ENCODE data around the gene RNF213.
"Not testable (repeated sequence)": the region's sequence is repeated elsewhere in the genome, so short reads cannot be mapped to it uniquely, and the experiment has no call there.

Gene RNF213

DNA sequence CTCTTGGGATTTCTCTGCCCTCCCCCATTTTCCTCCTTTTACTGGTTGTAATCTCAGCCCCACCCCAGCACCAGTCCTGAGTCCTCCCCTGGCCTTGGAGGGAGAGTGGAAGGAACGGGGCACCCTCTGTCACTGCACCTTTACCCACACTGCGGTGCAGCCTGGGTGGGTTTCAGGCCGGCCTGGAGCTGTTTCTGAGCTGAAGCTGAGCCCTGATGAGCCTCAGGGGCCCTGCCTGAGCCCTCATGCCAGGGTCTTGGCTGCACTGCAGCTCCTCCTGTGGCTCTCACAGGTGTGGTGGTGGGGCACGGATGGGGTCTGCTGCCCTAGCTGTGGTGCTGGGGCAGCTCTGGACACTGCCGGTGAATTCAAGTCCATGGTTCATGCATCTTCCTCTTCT lies 34.5 kb downstream of the RNF213 start:
- DNase-seq (ENCODE audit: low read depth), result no peak

DNA sequence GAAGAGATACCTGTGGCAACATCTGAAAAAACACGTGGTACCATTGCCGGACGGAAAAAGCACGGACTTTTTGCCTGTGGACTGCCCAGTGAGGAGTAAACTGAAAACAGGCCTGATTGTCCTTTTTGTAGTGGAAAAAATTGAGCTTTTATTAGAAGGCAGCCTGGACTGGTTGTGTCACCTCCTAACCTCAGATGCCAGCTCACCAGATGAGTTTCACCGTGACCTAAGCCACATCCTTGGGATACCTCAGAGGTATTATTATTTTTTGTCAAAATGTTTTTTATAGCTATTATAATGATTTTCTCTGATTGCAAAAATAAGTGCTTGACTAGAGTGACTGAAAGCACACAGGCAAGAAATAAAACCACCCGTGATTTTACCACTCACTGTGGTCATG lies 34.9 kb downstream of the RNF213 start:
- DNase-seq (ENCODE audit: low read depth), result no peak

DNA sequence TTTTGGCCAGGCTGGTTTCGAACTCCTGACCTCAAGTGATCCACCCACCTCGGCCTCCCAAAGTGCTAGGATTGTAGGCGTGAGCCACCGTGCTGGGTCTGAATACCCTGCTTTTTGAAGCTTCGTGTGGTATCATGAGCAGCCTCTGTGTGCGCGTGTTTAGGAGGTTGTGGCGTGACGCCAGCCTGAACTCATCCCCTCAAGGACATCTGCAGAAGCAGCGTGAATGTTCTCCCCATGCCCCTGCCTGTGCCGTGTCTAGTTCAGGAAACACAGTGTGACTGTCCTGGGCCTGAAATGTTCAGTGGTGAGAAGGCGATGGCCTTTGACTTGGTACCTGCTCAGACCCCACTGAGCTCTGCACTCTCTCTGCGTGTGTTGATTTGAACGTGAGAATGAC lies 35.6 kb downstream of the RNF213 start:
- DNase-seq (ENCODE audit: low read depth), result no peak

DNA sequence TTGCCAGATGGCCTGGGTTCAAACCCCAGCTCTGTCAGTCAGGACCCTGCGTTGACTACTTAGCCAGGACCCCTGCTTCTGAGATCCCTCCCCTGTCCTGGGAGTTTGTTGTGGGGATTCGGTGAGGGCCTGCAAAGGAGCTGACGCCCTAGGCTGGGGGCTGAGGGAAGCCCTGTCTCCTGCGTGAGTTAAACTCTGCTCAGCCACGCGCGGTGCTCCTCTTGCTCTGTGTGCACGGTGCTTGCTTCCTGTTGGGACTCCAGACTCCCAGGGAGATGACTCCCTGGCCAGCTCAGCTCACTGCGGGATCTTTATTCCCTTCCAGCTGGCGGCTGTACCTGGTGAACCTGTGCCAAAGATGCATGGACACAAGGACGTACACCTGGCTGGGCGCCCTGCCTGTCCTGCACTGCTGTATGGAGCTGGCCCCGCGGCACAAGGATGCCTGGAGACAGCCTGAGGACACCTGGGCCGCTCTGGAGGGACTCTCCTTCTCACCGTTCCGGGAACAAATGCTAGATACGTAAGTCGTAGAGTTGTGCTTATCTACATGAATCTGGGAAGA lies 37.4 kb downstream of the RNF213 start:
- DNase-seq (ENCODE audit: low read depth), result no peak

DNA sequence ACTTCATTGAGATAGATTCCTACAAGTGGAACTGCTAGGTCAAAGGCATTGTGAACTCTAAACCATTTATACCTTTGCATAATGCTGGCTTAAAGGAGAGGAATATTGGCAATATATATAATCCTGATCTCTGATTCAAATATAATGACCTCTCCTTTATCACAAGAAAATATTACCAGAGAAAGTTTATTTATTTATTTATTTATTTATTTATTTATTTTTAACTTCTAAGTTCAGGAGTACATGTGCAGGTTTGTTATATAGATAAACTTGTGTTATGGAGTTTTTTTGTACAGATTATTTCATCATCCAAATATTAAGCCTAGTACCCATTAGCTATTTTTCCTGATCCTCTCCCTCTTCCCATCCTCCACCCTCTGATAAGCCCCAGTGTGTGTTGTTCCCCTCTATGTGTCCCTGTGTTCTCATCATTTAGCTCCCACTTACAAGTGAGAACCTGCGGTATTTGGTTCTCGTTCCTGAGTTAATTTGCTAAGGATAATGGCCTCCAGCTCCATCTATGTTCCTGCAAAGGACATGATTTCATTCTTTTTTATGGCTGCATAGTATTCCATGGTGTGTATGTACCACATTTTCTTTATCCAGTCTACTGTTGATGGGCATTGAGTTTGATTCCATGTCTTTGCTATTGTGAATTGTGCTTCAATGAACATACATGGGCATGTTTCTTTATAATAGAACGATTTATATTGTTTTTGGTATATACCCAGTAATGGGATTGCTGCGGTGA lies 38.9 kb downstream of the RNF213 start:
- DNase-seq (ENCODE audit: low read depth), result not testable (repeated sequence)

DNA sequence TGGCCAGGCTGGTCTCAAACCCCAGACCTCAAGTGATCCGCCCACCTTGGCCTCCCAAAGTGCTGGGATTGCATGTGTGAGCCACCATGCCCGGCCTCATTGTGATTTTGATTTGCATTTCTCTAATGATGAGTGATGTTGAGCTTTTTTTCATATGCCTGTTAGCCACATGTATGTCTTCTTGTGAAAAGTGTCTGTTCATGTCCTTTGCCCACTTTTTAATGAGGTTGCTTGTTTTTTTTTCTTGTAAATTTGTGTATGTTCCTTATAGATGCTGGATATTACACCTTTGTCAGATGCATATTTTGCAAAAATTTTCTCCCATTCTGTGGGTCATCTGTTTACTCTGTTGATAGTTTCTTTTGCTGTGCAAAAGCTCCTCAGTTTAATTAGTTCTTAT lies 40.1 kb downstream of the RNF213 start:
- not testable (repeated sequence) for DNase-seq (ENCODE audit: low read depth)

DNA sequence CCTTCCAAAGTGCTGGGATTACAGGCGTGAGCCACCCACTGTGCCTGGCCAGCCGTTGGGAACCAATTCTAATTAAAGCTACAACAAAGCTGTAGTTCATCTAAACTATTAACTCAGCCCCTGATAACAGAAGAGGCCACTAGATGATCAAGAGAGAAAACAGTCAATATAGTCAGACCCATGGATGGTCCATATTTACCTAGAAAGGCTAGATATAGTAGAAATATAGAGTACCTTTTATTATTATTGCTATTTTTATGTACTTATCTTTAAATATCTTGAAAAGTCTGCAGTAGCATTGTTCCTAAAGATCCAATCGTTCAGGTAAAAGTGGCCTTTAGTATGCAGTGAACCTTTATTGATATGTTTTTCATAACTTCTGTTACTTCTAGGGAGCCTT lies 43.2 kb downstream of the RNF213 start:
- DNase-seq (ENCODE audit: low read depth), result no peak

DNA sequence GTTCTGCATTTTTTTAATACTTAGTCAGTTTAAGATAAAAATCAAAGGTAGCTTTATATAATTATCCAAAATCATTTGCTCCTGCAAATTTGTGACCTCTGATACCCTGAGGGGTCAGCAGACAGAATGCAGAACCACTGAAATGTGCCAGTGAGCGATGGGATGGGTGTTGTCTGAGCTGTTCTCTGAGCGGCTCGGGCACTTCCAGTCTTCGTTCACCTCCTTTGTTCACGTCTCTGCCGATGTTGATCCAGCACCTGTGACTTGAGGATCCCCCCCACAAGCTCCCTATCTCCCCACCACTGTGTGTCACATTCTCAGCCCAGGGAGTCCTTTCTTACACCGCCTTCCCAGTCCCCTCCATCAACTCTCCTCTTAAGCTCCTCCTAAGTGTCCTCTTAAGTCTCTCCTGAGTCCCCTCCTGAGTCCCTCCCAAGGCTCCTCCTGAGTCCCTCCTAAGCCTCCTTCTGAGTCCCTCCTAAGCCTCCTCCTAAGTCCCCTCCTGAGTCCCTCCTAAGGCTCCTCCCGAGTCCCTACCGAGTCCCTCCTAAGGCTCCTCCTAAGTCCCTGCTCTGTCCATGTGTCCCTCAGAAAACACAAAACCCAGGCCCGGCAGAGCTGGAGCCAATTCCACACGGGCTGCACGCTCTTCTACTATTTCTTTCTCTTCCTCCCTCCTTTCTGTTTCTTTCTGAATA lies 47.5 kb downstream of the RNF213 start:
- DNase-seq (ENCODE audit: low read depth), result no peak

DNA sequence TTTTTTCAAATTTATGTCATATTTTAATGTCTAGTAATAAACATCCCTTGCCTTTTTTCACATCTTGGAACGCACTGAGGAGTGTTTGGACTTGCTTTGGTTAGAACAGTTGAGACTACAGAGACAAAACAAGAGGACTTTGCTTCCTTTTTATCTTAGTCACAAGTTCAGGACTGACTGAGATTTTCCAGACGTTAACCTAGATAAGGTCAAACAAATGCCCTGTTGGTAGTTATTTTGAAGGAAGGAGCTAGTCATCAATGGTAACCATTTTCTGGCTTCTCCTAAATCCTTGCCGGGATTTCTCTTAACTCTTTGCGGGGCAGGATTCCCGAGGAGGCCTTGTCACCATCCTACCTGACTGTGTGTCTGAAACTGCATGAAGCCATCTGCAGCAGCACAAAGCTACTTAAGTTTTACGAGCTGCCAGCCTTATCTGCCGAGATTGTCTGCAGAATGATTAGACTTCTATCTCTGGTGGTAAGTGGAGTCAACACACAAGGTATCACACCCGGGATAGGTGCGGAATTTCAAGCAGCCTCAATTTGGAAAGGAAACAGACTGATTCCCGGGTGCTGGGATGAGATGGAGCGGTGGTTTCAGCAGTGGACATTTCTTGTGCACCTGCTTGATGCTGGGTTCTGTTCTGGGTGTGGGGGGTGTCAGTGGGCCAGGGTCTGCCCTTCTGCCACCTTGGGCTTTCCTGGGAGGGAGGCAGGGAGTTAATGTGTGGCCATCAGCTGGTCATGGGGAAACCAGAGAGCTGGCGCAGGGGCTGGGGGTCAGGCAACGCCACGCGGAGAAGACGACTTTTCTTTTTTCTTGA lies 48.3 kb downstream of the RNF213 start:
- no peak for DNase-seq (ENCODE audit: low read depth)

DNA sequence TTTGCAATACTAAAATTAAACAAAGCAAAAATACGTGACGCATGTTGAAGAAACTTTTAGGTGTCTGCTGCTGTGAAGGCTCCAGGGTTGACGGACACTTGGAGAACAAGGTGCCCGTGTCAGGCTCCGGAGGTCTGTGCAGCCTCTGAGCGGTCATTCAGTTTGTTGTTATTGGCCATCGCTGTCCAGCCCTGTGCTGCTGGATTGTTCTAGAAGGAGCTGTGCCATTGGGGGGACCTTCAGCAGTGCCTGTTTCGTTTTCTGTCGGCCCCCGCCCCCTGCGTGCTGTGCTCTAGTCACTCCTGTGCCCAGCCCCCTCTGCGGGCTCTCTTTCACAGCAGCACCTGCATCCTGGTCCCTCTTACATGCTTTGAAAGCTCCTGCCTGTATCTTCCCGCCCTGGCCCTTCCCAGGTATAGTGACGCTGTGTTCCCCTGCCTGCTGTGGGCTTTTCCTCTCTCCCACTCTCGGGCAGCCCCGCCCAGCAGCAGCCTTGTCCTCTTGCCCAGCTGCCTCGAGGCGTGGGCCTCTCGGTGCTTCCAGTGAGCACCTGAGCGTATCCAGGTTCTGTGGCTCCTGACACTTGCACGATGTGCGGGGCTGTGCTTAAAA lies 50.7 kb downstream of the RNF213 start:
- DNase-seq (ENCODE audit: low read depth), result no peak

DNA sequence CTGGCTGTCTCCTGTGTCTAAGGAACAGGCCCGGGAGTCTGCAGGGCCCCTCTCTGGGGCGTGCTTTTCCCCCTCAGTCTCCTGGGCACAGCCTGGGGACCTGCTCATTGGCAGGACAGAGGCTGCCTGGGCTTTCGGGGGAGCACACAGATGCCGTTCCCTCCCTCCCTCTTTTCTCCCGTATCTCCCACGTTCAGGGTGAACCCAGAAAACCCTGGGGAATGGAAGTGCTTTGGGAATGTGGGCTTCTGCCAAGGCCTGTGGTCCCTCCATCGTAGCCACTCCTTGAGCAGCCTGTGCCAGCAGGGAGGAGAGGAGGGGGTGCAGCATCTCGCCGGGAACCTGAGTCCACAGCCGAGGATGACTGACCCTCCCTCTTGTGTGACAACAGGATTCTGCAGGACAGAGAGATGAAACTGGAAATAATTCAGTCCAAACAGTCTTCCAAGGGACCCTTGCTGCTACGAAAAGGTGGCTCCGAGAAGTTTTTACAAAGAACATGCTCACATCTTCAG lies 52.0 kb downstream of the RNF213 start:
- DNase-seq (ENCODE audit: low read depth), result no peak

DNA sequence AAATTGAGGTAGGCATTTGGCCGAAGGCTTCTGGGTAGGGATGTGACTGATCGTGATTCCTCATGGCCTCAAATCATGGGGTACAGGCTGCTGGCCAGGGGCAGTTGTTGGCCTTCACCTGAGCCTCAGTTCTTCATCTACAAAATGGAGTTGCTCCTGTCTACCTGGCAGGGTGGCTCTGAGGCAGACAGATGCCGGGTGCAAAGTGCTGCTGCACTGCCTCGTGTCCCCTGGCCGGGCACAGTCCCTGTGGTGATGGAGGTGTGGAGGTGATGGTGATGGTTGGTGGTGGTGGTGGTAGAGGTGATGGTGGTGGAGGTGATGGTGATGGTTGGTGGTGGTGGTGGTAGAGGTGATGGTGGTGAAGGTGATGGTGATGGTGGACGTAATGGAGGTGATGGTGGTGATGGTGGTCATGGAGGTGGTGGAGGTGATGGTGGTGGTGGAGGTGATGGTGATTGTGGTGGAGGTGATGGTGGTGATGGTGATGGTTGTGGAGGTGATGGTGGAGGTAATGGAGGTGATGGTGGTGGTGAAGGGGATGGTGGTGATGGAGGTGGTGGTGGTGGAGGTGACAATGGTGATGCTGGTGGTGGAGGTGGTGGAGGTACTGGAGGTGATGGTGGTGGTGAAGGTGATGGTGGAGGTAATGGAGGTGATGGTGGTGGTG lies 52.6 kb downstream of the RNF213 start:
- DNase-seq (ENCODE audit: low read depth), result no peak

DNA sequence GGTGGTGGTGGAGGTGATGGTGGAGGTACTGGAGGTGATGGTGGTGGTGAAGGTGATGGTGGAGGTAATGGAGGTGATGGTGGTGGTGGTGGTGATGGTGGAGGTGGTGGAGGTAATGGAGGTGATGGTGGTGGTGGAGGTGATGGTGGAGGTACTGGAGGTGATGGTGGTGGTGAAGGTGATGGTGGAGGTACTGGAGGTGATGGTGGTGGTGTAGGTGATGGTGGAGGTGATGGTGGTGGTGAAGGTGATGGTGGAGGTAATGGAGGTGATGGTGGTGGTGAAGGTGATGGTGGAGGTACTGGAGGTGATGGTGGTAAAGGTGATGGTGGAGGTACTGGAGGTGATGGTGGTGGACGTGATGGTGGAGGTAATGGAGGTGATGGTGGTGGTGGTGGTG lies 53.3 kb downstream of the RNF213 start:
- not testable (repeated sequence) for DNase-seq (ENCODE audit: low read depth)

DNA sequence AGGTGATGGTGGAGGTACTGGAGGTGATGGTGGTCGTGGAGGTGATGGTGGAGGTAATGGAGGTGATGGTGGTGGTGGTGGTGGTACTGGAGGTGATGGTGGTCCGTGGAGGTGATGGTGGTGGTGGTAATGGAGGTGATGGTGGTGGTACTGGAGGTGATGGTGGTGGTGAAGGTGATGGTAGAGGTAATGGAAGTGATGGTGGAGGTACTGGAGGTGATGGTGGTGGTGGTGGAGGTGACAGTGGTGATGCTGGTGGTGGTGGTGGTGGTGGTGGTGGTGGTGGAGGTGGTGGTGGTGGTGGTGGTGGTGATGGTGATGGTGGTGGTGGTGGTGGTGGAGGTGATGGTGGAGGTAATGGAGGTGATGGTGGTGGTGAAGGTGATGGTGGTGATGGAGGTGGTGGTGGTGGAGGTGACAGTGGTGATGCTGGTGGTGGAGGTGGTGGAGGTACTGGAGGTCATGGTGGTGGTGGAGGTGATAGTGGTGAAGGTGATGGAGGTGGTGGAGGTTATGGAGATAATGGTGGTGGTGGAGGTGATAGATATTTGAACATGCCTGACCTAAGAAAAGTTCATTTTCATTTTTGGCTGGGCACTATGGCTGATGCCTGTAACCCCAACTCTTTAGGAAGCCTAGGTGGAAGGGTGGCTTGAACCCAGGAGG lies 55.0 kb downstream of the RNF213 start:
- DNase-seq (ENCODE audit: low read depth), result no peak

DNA sequence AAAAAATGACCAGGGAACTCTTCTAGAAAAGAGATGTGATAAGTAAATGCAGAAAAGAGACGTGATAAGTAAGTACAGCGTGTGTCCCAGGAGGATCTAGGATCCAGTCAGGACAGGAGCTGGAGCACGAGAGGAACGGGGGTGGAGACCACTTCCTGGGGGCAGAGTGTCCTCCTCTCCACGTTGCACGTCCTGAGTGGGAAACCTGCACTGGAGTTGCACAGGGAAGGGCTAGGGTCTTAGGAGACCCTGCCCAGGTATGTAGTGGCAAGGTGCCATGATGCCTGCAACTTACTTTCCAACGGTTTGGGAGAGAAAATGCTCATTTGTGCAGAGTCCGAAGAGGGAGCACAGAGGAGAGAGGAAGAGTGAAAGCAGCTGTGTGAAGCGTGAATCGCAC lies 55.8 kb downstream of the RNF213 start:
- DNase-seq (ENCODE audit: low read depth), result no peak

DNA sequence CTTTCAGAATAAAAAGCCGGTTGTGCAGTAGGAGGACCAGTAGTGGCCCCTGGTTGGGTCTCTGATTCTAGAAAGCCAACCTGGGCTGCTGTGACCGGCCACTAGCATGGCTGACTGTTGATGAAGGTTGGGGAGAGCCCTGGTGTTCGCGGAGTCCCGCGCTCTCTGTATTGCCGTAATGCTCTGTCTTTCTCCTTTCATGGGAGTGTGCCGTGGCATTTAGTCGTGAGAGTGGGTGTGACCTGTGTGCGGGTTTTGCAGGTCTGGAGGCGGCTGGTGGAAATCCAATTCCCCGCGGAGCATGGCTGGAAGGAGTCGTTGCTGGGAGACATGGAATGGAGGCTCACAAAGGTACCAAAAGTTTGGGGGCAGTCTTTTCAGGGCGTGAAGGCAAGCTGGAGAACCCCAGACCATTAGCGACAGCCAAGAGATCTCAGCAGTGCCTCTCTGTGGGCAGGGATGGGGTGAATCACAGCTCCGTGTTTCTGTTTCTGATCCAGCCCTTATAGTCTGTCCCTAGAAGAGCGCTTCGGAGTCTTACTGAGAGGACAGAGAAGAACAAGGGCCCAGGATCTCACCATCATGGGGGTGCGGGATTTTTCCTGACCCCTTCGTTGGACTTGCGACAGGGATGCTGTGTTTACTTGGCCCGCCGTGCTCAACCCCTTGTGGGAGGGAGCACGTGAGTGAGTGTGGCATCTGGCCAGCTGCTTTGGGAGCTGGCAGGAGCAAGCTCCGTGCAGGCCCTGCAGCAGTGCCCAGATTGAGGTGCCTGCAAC lies 56.5 kb downstream of the RNF213 start:
- DNase-seq (ENCODE audit: low read depth), result no peak

DNA sequence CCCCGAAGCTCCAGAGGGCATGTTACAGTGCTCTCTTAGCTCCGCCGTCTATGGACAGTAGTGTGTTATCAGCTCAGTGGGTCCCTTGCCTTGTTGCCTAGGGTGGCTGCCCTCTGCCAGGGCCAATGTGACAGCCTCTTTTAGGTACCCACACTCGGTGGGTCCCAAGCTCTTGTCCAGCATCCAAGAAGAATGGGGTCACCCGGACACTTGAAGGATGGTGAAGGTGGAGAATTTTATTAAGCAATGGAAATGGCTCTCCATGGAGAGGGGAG lies 57.0 kb downstream of the RNF213 start:
- no peak for DNase-seq (ENCODE audit: low read depth)

DNA sequence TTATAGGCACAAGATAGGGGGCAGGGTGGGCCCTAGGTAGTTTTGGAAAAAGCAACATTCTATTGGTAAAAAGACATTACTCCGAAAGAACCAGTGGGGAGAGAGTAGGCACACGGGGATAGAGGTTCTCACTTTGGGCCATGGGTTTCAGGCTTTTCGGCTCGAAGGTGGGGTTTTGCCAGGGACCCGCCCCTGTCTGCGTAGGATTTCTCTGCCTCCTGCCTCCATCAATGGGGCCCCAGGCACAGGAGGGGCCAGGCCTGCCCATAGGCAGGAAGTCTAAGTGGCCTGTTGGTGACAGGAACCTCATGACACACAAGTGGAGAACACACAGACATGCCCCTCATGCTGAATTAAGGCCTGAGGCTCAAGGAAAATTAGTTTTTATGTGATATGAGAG lies 57.5 kb downstream of the RNF213 start:
- no peak for DNase-seq (ENCODE audit: low read depth)

DNA sequence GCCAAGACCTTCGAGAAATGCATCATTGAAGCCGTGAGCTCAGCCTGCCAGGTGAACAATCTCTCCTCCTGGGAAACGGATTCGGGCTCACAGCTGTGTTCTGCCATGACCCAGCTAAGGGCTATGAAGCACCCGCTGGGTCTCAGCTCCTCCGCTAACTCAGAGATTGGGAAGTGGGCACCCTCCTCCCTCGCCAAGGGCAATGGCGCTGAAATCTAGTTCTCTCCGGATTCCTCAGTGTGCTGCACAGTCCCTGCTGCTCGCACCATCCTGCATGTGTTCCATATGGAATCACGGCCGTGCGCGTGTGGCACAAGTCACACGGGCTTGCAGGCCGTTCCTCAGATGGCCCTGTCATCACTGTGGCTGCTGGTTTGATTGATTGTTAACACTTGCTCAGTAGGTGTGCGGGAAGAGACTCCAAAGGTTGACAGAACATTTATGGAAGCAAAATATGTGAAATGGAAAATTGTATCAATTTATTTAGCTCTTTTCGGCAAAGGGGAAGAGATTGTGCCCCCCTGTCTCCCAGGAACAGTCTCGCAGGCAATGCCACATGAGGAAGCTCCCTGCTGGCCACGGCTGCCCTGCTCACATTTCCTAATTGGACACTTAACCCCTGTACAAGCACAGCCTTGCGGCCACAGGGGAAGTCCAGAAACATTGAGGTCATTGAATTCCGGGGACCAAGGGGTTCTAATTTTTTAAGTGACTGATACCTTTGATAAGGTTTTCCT lies 58.8 kb downstream of the RNF213 start:
- DNase-seq (ENCODE audit: low read depth), result no peak

DNA sequence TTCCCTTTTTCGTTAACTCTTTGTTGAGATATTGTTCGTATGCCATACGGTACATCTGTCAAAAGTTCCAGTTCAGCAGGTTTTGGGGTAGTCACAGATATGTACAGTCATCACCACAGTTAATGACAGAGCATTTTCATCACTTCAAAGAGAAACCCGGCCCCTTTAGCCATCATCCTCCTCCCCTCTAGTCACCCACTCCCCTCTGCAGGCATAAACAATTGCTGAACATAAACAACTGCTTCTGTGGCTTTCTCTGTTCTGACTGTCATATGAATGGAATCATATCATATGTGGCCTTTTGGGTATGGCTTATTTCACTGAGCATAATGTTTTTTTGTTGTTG lies 59.3 kb downstream of the RNF213 start:
- no peak for DNase-seq (ENCODE audit: low read depth)
